IMR-90 (cell line): ENCODE measurements around the gene HNRNPR. TPM values are rescaled to one million over a fixed set of nuclear protein-coding genes. Genes with fewer than 3 reads are reported as not detected.

Source experiments
- ATAC-seq: fragments of 200-7000 bp; cut with Tn5 transposase; 2 replicates; pipeline ENCODE4 v1.9.1; 2020; ENCODE audit warnings: low read depth, mild to moderate bottlenecking, moderate library complexity
- BruUV-seq: library from RNA; stranded (reverse); fragments of 400-500 nt; replicated peaks from 2 replicates; lab custom pipeline; 2021; lab: Mats Ljungman, UMichigan
- CTCF ChIA-PET: fragments of 300-600 bp; formaldehyde crosslinking; extraction: SDS; loops from one replicate; lab custom pipeline; 2021; ENCODE audit warnings: antibody characterized with exemption; lab: Yijun Ruan, JAX
- POLR2A ChIA-PET: fragments of 300-600 bp; sonication (Branson Sonifier 250); formaldehyde crosslinking; loops from one replicate; lab custom pipeline; 2022; ENCODE audit warnings: antibody characterized with exemption; ENCODE audit not compliant: unreplicated experiment; lab: Charles Lee
- DNase-seq: peaks from one replicate; pipeline ENCODE4 v3.0.0; 2013
- H2AFZ ChIP-seq: replicated peaks from 2 replicates; pipeline ENCODE3; 2013; ENCODE audit warnings: low read length, mild to moderate bottlenecking; ENCODE audit not compliant: poor library complexity
- H2AK5ac ChIP-seq: 2 replicates; pipeline ENCODE4 v1.6.1; 2013; ENCODE audit warnings: low read depth, low read length, inconsistent platforms
- H2AK9ac ChIP-seq: replicated peaks from 2 replicates; pipeline ENCODE3; 2013; ENCODE audit warnings: mild to moderate bottlenecking, low read depth, low read length, moderate library complexity; ENCODE audit not compliant: poor library complexity
- H2BK120ac ChIP-seq: 2 replicates; pipeline ENCODE4 v1.6.1; 2013; ENCODE audit warnings: low read depth, low read length, inconsistent platforms
- H2BK15ac ChIP-seq: 3 replicates; pipeline ENCODE4 v1.6.1; 2013; ENCODE audit warnings: low read depth, low read length, inconsistent platforms
- H2BK20ac ChIP-seq: 2 replicates; pipeline ENCODE4 v1.6.1; 2013; ENCODE audit warnings: low read depth, mild to moderate bottlenecking, inconsistent platforms, low read length, moderate library complexity
- H2BK5ac ChIP-seq: 2 replicates; pipeline ENCODE4 v1.6.1; 2013; ENCODE audit warnings: mild to moderate bottlenecking, low read depth, low read length, inconsistent platforms; ENCODE audit not compliant: poor library complexity, severe bottlenecking
- H3K14ac ChIP-seq: replicated peaks from 2 replicates; pipeline ENCODE4 v1.6.1; 2013; ENCODE audit warnings: low read depth, low read length, inconsistent platforms
- H3K18ac ChIP-seq: 2 replicates; pipeline ENCODE4 v1.6.1; 2013; ENCODE audit warnings: low read depth, low read length, control low read depth
- H3K23ac ChIP-seq: 2 replicates; pipeline ENCODE4 v1.6.1; 2013; ENCODE audit warnings: low read depth, low read length, inconsistent platforms
- H3K27ac ChIP-seq: 2 replicates; pipeline ENCODE4 v1.5.1; 2013; ENCODE audit warnings: mild to moderate bottlenecking, control low read depth, low read length; ENCODE audit not compliant: insufficient read depth
- H3K27me3 ChIP-seq: 2 replicates; pipeline ENCODE4 v1.6.1; 2013; ENCODE audit warnings: low read length; ENCODE audit not compliant: control insufficient read depth, insufficient read depth
- H3K36me3 ChIP-seq: 2 replicates; pipeline ENCODE4 v1.6.1; 2013; ENCODE audit warnings: low read length, mixed read lengths; ENCODE audit not compliant: control insufficient read depth, insufficient read depth
- H3K4ac ChIP-seq: 2 replicates; pipeline ENCODE4 v1.6.1; 2013; ENCODE audit warnings: low read depth, low read length, inconsistent platforms
- H3K4me1 ChIP-seq: 2 replicates; pipeline ENCODE4 v1.6.1; 2013; ENCODE audit warnings: low read length, mixed read lengths; ENCODE audit not compliant: control insufficient read depth, insufficient read depth
- H3K4me2 ChIP-seq: 2 replicates; pipeline ENCODE4 v1.6.1; 2013; ENCODE audit warnings: low read depth, mild to moderate bottlenecking, control low read depth, low read length, moderate library complexity
- H3K4me3 ChIP-seq: 2 replicates; pipeline ENCODE4 v1.5.1; 2013; ENCODE audit warnings: low read depth, mild to moderate bottlenecking, control low read depth, low read length, moderate library complexity; ENCODE audit not compliant: insufficient read depth
- H3K56ac ChIP-seq: 2 replicates; pipeline ENCODE4 v1.6.1; 2013; ENCODE audit warnings: low read length, inconsistent platforms; ENCODE audit not compliant: insufficient read depth; ENCODE audit errors: extremely low read depth
- H3K79me1 ChIP-seq, 2 experiments: 2 replicates each; pipeline ENCODE4 v1.6.1; 2013; ENCODE audit warnings: low read length in 2 of 2, inconsistent platforms in 1 of 2, low read depth in 1 of 2
- H3K9ac ChIP-seq: 2 replicates; pipeline ENCODE4 v1.6.1; 2013; ENCODE audit warnings: low read depth, low read length, control low read depth
- H3K9me1 ChIP-seq: 2 replicates; pipeline ENCODE4 v1.6.1; 2013; ENCODE audit warnings: low read length, inconsistent platforms; ENCODE audit not compliant: insufficient read depth
- H3K9me3 ChIP-seq: 2 replicates; pipeline ENCODE4 v1.6.1; 2013; ENCODE audit warnings: low read length; ENCODE audit not compliant: control insufficient read depth, insufficient read depth
- H4K20me1 ChIP-seq: 2 replicates; pipeline ENCODE4 v1.6.1; 2013; ENCODE audit warnings: low read length, inconsistent platforms; ENCODE audit not compliant: insufficient read depth
- H4K5ac ChIP-seq: 2 replicates; pipeline ENCODE4 v1.6.1; 2013; ENCODE audit warnings: mild to moderate bottlenecking, low read depth, low read length, control low read depth
- H4K8ac ChIP-seq, 2 experiments: 2 replicates each; pipeline ENCODE4 v1.6.1; 2013; ENCODE audit warnings: low read depth in 2 of 2, low read length in 2 of 2, control low read depth in 1 of 2, inconsistent platforms in 1 of 2
- H4K91ac ChIP-seq: 2 replicates; pipeline ENCODE4 v1.6.1; 2013; ENCODE audit warnings: low read depth, low read length, inconsistent platforms; ENCODE audit not compliant: insufficient read depth
- BHLHE40 ChIP-seq: fragments of 150-350 bp; IDR thresholded peaks from 2 replicates; pipeline ENCODE4 v1.6.1; 2016; ENCODE audit warnings: mild to moderate bottlenecking, low read depth, low read length
- CEBPB ChIP-seq: IDR thresholded peaks from 2 replicates; pipeline ENCODE4 v1.6.1; 2012; ENCODE audit warnings: low read depth, low read length, improper control_type of control experiment
- CHD1 ChIP-seq: IDR thresholded peaks from 2 replicates; pipeline ENCODE4 v1.6.1; 2012; ENCODE audit warnings: low read depth, low read length, improper control_type of control experiment
- CTCF ChIP-seq: conservative IDR thresholded peaks from 2 replicates; pipeline ENCODE4 v1.5.1; 2012; ENCODE audit warnings: mild to moderate bottlenecking, low read depth, low read length, improper control_type of control experiment
- ELK1 ChIP-seq: fragments of 150-350 bp; IDR thresholded peaks from 2 replicates; pipeline ENCODE4 v1.6.1; 2016; ENCODE audit warnings: low read depth, mild to moderate bottlenecking, low read length, moderate library complexity, borderline replicate concordance
- FOS ChIP-seq: fragments of 150-350 bp; IDR thresholded peaks from 2 replicates; pipeline ENCODE4 v1.6.1; 2016; ENCODE audit warnings: low read depth, low read length
- MAFK ChIP-seq: IDR thresholded peaks from 2 replicates; pipeline ENCODE4 v1.6.1; 2012; ENCODE audit warnings: low read depth, low read length, improper control_type of control experiment
- MAZ ChIP-seq: IDR thresholded peaks from 2 replicates; pipeline ENCODE4 v1.6.1; 2012; ENCODE audit warnings: low read depth, mild to moderate bottlenecking, low read length, improper control_type of control experiment, moderate library complexity, borderline replicate concordance
- MXI1 ChIP-seq: IDR thresholded peaks from 2 replicates; pipeline ENCODE4 v1.6.1; 2012; ENCODE audit warnings: low read depth, mild to moderate bottlenecking, low read length, moderate library complexity, borderline replicate concordance
- NFE2L2 ChIP-seq: fragments of 150-350 bp; IDR thresholded peaks from 2 replicates; pipeline ENCODE4 v1.6.1; 2016; ENCODE audit warnings: low read depth, mild to moderate bottlenecking, low read length
- POLR2A ChIP-seq: IDR thresholded peaks from 2 replicates; pipeline ENCODE4 v1.6.1; 2012; ENCODE audit warnings: mild to moderate bottlenecking, low read depth, low read length
- RAD21 ChIP-seq: IDR thresholded peaks from 2 replicates; pipeline ENCODE4 v1.6.1; 2012; ENCODE audit warnings: low read length, improper control_type of control experiment
- RFX5 ChIP-seq: IDR thresholded peaks from 2 replicates; pipeline ENCODE4 v1.8.0; 2012; ENCODE audit warnings: low read depth, mild to moderate bottlenecking, low read length, moderate library complexity
- SMC3 ChIP-seq: fragments of 150-350 bp; IDR thresholded peaks from 2 replicates; pipeline ENCODE4 v1.6.1; 2016; ENCODE audit warnings: low read depth, mild to moderate bottlenecking, antibody characterized with exemption, low read length, moderate library complexity
- USF2 ChIP-seq: fragments of 150-350 bp; IDR thresholded peaks from 2 replicates; pipeline ENCODE4 v1.6.1; 2017; ENCODE audit warnings: mild to moderate bottlenecking, antibody characterized with exemption, low read length, low read depth
- WGBS, 2 experiments: methylation state at CpG; one replicate each; pipeline versions ENCODE4 v1.1.5 to v1.1.7; 2013; ENCODE audit warnings: missing lambda C conversion rate in 2 of 2; ENCODE audit not compliant: insufficient read length in 1 of 2; ENCODE audit errors: extremely low coverage in 2 of 2; 5-methylcytosine and 5-hydroxymethylcytosine counted together
- dilution Hi-C: fragments of 300-500 bp; cut with HindIII; formaldehyde crosslinking; loops from one replicate; pipeline ENCODE4 v1.14.3; 2018; ENCODE audit warnings: low sequenced_read_pairs; ENCODE audit not compliant: unreplicated experiment
- in situ Hi-C: fragments of 300-500 bp; cut with MboI; formaldehyde crosslinking; loops from 3 replicates; pipeline ENCODE4 v1.14.3; 2019; ENCODE audit warnings: low sequenced_read_pairs, inconsistent platforms, mixed read lengths
- intact Hi-C: fragments of 100-400 bp; cut with micrococcal nuclease; formaldehyde crosslinking; loops from 2 replicates; pipeline ENCODE4 v1.10.0; 2022
- polyA plus RNA-seq, 3 experiments: library from polyadenylated mRNA; depleted of rRNA; stranded (reverse); fragments of >200 nt; gene quantifications; 2 replicates each; pipeline ENCODE4 v1.2.3, GENCODE V29; 2012; ENCODE audit warnings: low replicate concordance in 1 of 3
- total RNA-seq: library from RNA; depleted of rRNA; stranded (reverse); fragments of >200 nt; gene quantifications from 2 replicates; pipeline ENCODE4 v1.2.3, GENCODE V29; 2012

The HNRNPR gene
- total and polyA plus RNA-seq, 2 of the 4 experiments (the other 2 are of a cell fraction) = 99.7 to 111 TPM

- Histone ChIP-seq H4K20me1 (peaks cover 6% of the 10 kb centered on the region; the same call in 1 of the 2 replicates), H3K27me3 (no peaks in the 10 kb centered on the region), H3K4ac (no peak overlapping the region), H2BK5ac (no peak overlapping the region), H3K18ac (no peak overlapping the region), H3K9me3 (0 out of 2 replicates have a peak, but pooled peaks cover 4% of the 10 kb centered on the region), H3K56ac (no peak overlapping the region), H2AFZ (no peak overlapping the region), H4K91ac (no peak overlapping the region), H3K36me3 (peaks cover 2% of the 10 kb centered on the region; the same call in 1 of the 2 replicates), H4K5ac (no peak overlapping the region), H2AK5ac (no peak overlapping the region), H3K4me2 (no peak overlapping the region), H2BK15ac (no peak overlapping the region), H3K4me3 (no peak overlapping the region), H3K9ac (no peak overlapping the region), H3K4me1 (peaks cover 12% of the 10 kb centered on the region), H2AK9ac (no peak overlapping the region), H2BK20ac (no peak overlapping the region), H3K27ac (no peak overlapping the region), H4K8ac (no peak overlapping the region), H3K23ac (no peak overlapping the region), H3K14ac (no peak overlapping the region), H3K9me1 (peaks cover 21% of the 10 kb centered on the region), H3K79me1 (no peaks in the 10 kb centered on the region; a peak in 1 of 4 replicates), H2BK120ac (no peak overlapping the region)
- intact Hi-C loops = no loop called here
- ChIA-PET POLR2A (no interaction called here), CTCF (no interaction called here)
- ATAC-seq (no peak), DNase-seq (no peak)
- dilution Hi-C loops = no loop called here
- TF ChIP-seq RFX5 (no peak), BHLHE40 (no peak), ELK1 (no peak), MAZ (no peak), CTCF (no peak), SMC3 (no peak), CEBPB (no peak), RAD21 (no peak), POLR2A (no peak), CHD1 (no peak), MXI1 (no peak), FOS (no peak), MAFK (no peak), USF2 (no peak), NFE2L2 (no peak)
- in situ Hi-C loops = no loop called here
- no TSS peak for BruUV-seq
- 43% methylated on average over 2 of the region's 5 CpGs; no CpG with 5 or more reads in 1 of the 2 experiments for WGBS, 2 experiments
Observed at GRCh38 chr1:23380719-23381118, 36.6 kb upstream of the HNRNPR start.
